ENCODE measurements around the gene N4BP2L2. TPM values are rescaled to one million over a fixed set of nuclear protein-coding genes. Genes with fewer than 3 reads are reported as not detected.

Gene N4BP2L2
- total RNA-seq, 2 experiments from 2014 or later: 97.1 to 111 TPM

DNA sequence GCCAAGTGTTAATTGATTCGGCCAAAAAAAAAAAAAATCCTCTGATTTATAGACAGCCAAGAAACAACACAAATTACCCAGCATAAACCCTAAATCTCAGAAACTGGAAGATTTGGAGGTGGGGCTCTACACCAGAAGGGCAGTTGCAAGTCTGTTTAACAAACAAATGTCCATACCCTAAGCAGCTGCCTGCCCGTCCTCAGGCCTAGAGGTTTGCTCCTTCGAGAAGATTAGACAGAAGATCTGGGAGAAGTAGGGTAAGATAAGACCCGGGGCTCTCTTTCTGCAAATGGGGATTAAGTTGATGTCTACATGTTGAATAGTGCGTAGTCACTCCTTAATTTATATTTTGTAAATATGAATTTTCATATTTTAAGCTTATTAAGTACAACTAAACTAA is 107.2 kb downstream of the N4BP2L2 start:
- ChIA-PET CTCF (interaction anchor here (0.7 kb wide), 2 partner anchors 41 to 132 kb away, joined by 3 to 4 read pairs; no protein-coding TSS in a partner anchor), POLR2A (no interaction called here)
- DNase-seq: no peak
- Mint-ChIP-seq H3K36me3 (ENCODE audit: low read depth) (peaks cover 9% of the 10 kb centered on the region), H3K27me3 (ENCODE audit: low read depth) (no peaks in the 10 kb centered on the region), H3K9me3 (ENCODE audit: insufficient read depth) (no peaks in the 10 kb centered on the region), H3K27ac (no peak overlapping the region), H3K4me3 (no peak overlapping the region), H3K4me1 (ENCODE audit: low read depth) (peaks cover 23% of the 10 kb centered on the region)
- ATAC-seq: no peak

DNA sequence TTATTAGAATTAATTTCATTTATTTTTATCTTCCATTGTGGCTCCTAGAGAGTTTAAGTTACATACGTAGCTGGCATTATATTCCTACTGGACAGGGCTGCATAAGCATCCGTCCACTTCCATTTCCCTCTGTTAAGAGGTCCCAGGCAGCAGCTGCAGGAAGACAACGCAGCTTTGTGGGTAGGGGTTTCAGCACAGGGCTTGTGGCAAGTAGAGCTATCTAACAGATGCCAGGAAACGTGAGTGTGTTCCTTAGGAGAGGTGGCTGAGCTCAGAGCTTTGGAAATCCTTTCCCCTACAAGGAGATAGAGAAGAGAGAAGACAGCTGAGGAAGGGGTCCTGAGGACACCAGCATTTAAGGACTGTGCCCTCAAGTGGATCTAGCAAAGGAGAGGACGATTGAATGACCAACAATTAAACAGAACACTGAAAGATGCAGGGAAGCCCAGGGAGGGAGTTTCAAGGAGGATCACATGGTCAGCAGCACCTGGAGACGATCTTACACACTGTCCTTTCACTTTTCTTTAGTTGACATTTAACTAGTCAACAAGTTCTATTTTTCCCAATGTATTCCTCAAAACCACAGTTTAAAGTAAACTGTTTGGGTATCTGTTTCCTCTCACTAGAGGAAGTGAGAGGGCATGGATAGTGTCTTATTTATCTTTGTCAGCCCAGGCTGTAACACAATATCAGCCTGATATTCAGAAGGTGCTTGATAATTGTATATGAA is 108.4 kb downstream of the N4BP2L2 start:
- H3K27ac Mint-ChIP-seq: peak overlapping the region; percentile 58
- POLR2A ChIA-PET: interaction anchor here (1.4 kb wide), 1 partner anchor 115 kb away, joined by 9 read pairs; the partner anchor contains the start of genes BRCA2 and ZAR1L
- peaks cover 17% of the 10 kb centered on the region for H3K36me3 Mint-ChIP-seq (ENCODE audit: low read depth)
- ATAC-seq (no peak), DNase-seq (no peak)
- H3K4me3 Mint-ChIP-seq: no peak overlapping the region
- peaks cover 33% of the 10 kb centered on the region for H3K4me1 Mint-ChIP-seq (ENCODE audit: low read depth)
- CTCF ChIA-PET: interaction anchor here (1.1 to 1.7 kb wide), 3 partner anchors 13 to 151 kb away, joined by 3 to 6 read pairs (median 4); no protein-coding TSS in a partner anchor
- no peaks in the 10 kb centered on the region for H3K9me3 Mint-ChIP-seq (ENCODE audit: insufficient read depth)
- no peaks in the 10 kb centered on the region for H3K27me3 Mint-ChIP-seq (ENCODE audit: low read depth)

DNA sequence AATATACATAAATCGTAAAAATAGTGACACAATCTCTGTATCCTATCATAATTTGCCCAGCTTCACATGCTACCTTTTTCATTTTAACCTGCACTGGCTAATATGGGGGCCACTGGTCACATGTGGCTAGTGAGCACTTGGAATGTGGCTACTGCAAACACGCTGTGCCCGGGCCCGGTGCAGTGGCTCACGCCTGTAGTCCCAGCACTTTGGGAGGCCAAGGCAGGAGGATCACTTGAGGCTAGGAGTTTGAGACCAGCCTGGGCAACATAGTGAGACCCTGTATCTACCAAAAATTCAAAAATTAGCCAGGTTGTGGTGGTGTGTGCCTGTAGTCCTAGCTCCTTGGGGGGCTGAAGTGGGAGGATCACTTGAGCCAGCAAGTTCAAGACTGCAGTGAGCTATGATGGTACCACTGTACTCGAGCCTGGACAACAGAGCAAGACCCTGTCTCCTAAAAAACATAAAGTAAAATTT is 109.1 kb downstream of the N4BP2L2 start:
- no peak overlapping the region for H3K27ac Mint-ChIP-seq

DNA sequence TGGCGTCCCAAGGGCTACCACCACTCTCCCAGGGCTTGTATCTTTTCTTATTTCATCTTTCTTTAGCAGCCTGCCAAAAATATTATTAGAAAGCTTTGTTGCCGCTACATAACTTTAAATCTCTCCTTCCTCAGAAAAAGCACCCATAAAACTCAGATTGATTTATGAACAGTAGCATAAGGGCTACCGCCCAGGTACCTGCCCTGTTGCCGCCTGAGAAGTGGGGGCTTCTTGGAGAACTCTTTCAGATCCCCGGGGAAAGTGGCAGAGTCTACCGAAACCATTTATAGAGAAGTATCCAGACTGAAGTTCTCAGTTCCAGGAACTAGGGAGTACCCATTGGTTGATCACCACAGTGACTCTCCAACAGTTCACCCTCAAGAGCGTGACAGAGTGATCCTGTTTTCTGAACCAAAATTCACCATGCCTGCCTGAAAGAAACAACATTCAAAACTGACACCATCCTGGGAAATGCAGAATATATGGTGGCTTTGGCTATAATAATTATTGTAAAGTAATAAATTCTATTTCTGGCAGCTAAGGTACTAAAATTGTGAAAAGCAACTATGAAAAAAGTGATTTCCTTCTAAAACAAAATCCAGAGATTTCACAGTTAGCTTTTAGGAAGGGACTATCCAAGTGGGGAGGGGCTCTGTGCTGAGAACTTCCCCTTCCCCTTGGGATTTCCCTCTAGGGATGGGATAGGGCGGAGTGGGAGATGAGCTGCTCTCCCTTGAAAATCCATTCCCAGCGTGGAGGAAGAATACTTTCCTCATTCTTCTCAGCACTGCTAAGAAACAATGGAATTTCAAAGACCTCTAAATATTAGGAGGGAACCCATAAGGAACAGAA is 109.8 kb downstream of the N4BP2L2 start:
- peak overlapping the region; percentile 81 for H3K4me3 Mint-ChIP-seq
- DNase-seq (no peak), ATAC-seq (no peak)
- no peaks in the 10 kb centered on the region for H3K9me3 Mint-ChIP-seq (ENCODE audit: insufficient read depth)
- no peaks in the 10 kb centered on the region for H3K27me3 Mint-ChIP-seq (ENCODE audit: low read depth)
- H3K36me3 Mint-ChIP-seq (ENCODE audit: low read depth): peaks cover 25% of the 10 kb centered on the region
- ChIA-PET POLR2A (interaction anchor here (0.7 to 4.7 kb wide), 6 partner anchors 10 to 157 kb away, joined by 3 to 64 read pairs (median 13); partner anchors contain the start of genes BRCA2, N4BP2L2, PDS5B and ZAR1L), CTCF (interaction anchor here (1.0 to 1.7 kb wide), 12 partner anchors 14 to 159 kb away, joined by 3 to 10 read pairs (median 4); partner anchors contain the start of genes BRCA2, PDS5B and ZAR1L)
- H3K4me1 Mint-ChIP-seq (ENCODE audit: low read depth): peaks cover 43% of the 10 kb centered on the region
- peak overlapping the region; percentile 93 for H3K27ac Mint-ChIP-seq

More for the DNA sequence above, 109.1 kb downstream of the N4BP2L2 start:
- CTCF ChIA-PET: interaction anchor here (1.1 to 1.7 kb wide), 4 partner anchors 14 to 152 kb away, joined by 3 to 6 read pairs (median 4); no protein-coding TSS in a partner anchor
- no peak for ATAC-seq
- Mint-ChIP-seq H3K36me3 (ENCODE audit: low read depth) (peaks cover 19% of the 10 kb centered on the region), H3K4me1 (ENCODE audit: low read depth) (peaks cover 36% of the 10 kb centered on the region), H3K4me3 (no peak overlapping the region), H3K9me3 (ENCODE audit: insufficient read depth) (no peaks in the 10 kb centered on the region), H3K27me3 (ENCODE audit: low read depth) (no peaks in the 10 kb centered on the region)
- DNase-seq: no peak
- POLR2A ChIA-PET: interaction anchor here (1.4 kb wide), 1 partner anchor 114 kb away, joined by 9 read pairs; the partner anchor contains the start of genes BRCA2 and ZAR1L

DNA sequence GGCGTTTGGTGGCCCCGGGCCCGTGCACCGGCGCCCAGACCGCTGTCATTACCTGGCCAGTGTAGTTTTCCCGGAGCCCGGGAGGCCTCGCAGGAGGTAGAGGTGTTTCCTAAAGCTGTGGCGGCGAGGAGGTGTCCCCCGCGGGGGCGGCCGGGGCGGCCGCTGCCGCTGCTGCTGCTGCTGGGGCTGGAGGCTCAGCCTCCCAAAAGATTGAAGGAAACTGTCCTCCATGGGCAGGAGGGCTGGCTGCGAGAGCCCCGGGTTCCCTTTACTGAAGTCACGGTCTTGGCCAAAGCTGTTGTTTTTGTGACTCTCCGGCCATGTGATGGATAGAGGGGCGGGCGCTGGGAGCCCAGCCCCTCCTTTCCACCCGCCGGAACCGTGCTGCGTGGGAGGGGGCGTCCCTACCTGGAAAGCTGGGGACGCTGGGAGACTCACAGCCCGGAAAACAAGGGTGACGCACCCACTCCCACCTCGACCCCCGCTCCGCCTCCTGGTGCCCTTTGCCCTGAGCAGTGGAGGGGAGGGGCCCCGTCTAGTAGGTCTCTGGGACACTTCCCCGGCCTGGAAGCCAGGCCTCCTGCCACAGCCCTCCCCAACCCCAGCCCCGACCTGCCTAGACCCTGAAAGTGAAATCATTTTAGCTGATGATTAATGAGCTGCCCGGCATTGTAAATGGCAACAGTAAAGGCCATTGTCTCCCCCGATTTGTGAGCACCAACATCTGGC is 110.6 kb downstream of the N4BP2L2 start, which contains the start of gene N4BP2L1:
Gene N4BP2L1, minus strand, starts transcription at position 279 of the 729 bp plus-strand sequence. Its CDS starts 48 bp downstream, at position 231.
- ChIA-PET CTCF (interaction anchor here (1.0 to 1.6 kb wide), 9 partner anchors 11 to 159 kb away, joined by 3 to 10 read pairs (median 4); partner anchors contain the start of genes BRCA2, PDS5B and ZAR1L), POLR2A (interaction anchor here (0.7 to 4.7 kb wide), 7 partner anchors 11 to 158 kb away, joined by 3 to 64 read pairs (median 7); partner anchors contain the start of genes BRCA2, N4BP2L2, PDS5B and ZAR1L)
- H3K4me1 Mint-ChIP-seq (ENCODE audit: low read depth): peaks cover 47% of the 10 kb centered on the region
- ATAC-seq: peak; percentile 60
- H3K27me3 Mint-ChIP-seq (ENCODE audit: low read depth): no peaks in the 10 kb centered on the region
- peak within 1 kb of the TSS; percentile 86 for H3K4me3 Mint-ChIP-seq
- H3K36me3 Mint-ChIP-seq (ENCODE audit: low read depth): peaks cover 32% of the 10 kb centered on the region
- H3K9me3 Mint-ChIP-seq (ENCODE audit: insufficient read depth): no peaks in the 10 kb centered on the region
- DNase-seq: peak; percentile 82
- peak within 1 kb of the TSS; percentile 97 for H3K27ac Mint-ChIP-seq

DNA sequence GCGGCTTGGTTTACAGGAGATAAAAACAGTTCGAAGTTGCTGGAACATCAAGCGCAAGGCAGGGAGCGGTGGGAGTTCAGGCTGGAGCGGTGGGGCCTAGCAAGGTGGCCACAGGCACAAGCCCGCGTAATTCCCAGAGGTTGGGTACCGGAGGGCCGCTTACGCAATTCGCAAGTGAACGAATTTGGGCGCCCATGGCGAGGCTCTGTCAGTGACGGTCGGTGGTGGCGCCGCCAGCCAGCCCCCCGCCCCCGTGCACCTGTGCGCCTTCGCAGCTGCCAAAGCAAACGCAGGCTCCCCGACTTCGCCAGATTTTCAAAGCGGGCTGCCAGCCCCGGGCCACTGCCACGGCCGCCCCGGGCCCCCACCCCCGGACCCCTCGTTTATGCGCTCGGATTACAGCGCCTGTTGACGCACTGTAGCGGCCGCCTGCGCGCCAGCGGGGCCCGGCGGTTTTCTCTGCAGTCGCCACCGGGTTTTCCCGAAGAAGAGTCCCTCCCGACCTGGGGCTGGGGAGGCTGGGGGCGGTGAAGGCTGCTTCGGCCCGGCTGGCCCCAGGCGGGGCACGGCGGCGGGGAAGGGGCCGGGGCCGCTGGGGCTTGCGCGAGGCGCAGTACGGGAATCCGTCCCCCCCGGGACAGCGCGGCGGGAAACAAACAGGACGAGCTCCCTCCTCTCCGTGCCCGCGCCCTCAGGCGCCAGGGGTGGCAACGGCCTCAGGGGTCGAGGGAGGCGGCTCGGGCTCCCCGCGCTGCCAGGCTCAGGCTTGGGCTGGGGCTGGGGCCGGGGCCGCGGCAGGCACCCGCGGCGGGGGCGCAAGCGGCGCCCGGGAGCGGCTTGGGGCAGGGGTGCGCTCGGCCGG is 111.4 kb downstream of the N4BP2L2 start:
- ATAC-seq (peak; percentile 33), DNase-seq (peak; percentile 68)
- ChIA-PET POLR2A (interaction anchor here (0.6 to 4.7 kb wide), 10 partner anchors 9 to 159 kb away, joined by 3 to 64 read pairs (median 4); partner anchors contain the start of genes BRCA2, N4BP2L2, PDS5B and ZAR1L), CTCF (interaction anchor here (0.6 to 1.6 kb wide), 9 partner anchors 12 to 216 kb away, joined by 3 to 10 read pairs (median 4); partner anchors contain the start of genes BRCA2 and ZAR1L)
- peaks cover 44% of the 10 kb centered on the region for H3K4me1 Mint-ChIP-seq (ENCODE audit: low read depth)
- peaks cover 36% of the 10 kb centered on the region for H3K36me3 Mint-ChIP-seq (ENCODE audit: low read depth)
- H3K4me3 Mint-ChIP-seq: peak overlapping the region; percentile 86
- H3K27me3 Mint-ChIP-seq (ENCODE audit: low read depth): no peaks in the 10 kb centered on the region
- peak overlapping the region; percentile 97 for H3K27ac Mint-ChIP-seq
- peaks cover 3% of the 10 kb centered on the region for H3K9me3 Mint-ChIP-seq (ENCODE audit: insufficient read depth)

DNA sequence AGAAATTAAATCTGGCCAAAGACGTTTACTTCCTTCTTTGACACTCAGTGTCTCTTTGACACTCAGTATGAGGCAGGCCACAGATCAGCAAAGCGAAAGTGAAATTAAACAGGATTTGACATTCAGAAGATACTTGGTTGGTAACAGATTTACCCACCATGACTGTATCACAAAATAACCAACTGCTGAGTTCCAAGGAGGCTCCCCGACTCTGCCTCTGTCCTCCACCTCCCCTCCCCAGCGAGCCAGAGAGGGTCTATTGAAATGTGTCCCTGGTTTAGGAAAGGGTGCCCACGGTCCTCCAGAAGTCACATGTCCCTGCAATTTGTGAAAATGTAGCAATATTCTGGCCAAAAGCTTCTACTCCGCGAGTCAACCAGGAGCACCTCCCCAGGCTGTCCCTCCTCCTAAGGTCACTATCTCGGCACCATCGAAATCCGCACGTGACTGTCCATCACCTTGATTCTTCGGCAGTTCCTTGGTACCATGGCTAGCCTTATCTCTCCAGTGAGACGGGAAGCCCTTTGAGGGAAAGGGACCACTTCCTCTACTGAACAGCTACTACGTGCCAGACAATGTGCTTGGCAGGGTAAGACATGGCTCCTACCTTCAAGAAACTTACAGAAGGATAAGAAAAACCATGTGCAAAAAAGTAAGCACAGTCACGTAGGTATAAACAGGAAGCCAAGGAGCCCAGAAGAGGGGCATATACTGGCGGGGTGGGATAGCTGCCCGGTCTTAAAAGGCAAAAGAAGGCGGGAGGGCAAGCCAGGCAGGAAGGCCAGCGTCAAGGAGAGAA is 112.2 kb downstream of the N4BP2L2 start:
- Mint-ChIP-seq H3K36me3 (ENCODE audit: low read depth) (peaks cover 43% of the 10 kb centered on the region), H3K27ac (peak overlapping the region; percentile 97), H3K4me3 (peak overlapping the region; percentile 86), H3K4me1 (ENCODE audit: low read depth) (peaks cover 44% of the 10 kb centered on the region), H3K9me3 (ENCODE audit: insufficient read depth) (peaks cover 12% of the 10 kb centered on the region), H3K27me3 (ENCODE audit: low read depth) (no peaks in the 10 kb centered on the region)
- ChIA-PET POLR2A (interaction anchor here (1.0 to 4.7 kb wide), 8 partner anchors 9 to 112 kb away, joined by 3 to 64 read pairs (median 6); partner anchors contain the start of genes BRCA2, N4BP2L2 and ZAR1L), CTCF (interaction anchor here (0.6 to 1.8 kb wide), 4 partner anchors 11 to 217 kb away, joined by 3 to 5 read pairs (median 4); partner anchors contain the start of genes BRCA2 and ZAR1L)
- ATAC-seq (peak; percentile 71), DNase-seq (peak; percentile 74)

DNA sequence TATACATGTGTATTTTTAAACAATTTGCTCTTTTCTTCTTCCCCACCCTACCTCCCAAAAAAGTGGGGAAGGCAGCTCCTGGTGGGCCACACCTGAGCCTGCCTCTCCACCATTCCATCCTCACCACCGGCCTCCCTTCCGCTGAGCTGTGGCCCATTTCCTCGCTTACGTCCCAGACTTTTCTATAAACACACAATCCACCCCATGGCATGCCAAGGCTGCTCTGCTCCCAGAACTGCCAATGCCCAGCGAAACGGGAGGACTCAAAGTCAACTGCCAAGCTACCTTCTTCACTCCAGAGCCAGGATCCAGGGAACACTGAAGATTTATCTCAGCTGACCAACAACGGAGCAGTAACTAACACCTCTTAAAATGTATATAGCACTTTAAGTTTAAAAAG is 113.4 kb downstream of the N4BP2L2 start:
- H3K4me1 Mint-ChIP-seq (ENCODE audit: low read depth): peaks cover 43% of the 10 kb centered on the region
- H3K9me3 Mint-ChIP-seq (ENCODE audit: insufficient read depth): peaks cover 17% of the 10 kb centered on the region
- peak overlapping the region; percentile 86 for H3K4me3 Mint-ChIP-seq
- POLR2A ChIA-PET: interaction anchor here (0.8 to 4.7 kb wide), 3 partner anchors 35 to 110 kb away, joined by 4 to 64 read pairs (median 6); partner anchors contain the start of genes BRCA2 and ZAR1L
- peak overlapping the region; percentile 67 for H3K27ac Mint-ChIP-seq
- no peaks in the 10 kb centered on the region for H3K27me3 Mint-ChIP-seq (ENCODE audit: low read depth)
- DNase-seq: no peak
- peaks cover 53% of the 10 kb centered on the region for H3K36me3 Mint-ChIP-seq (ENCODE audit: low read depth)
- ATAC-seq: no peak
- CTCF ChIA-PET: interaction anchor here (1.2 to 1.8 kb wide), 2 partner anchors 10 to 110 kb away, joined by 4 to 5 read pairs; partner anchors contain the start of genes BRCA2 and ZAR1L

DNA sequence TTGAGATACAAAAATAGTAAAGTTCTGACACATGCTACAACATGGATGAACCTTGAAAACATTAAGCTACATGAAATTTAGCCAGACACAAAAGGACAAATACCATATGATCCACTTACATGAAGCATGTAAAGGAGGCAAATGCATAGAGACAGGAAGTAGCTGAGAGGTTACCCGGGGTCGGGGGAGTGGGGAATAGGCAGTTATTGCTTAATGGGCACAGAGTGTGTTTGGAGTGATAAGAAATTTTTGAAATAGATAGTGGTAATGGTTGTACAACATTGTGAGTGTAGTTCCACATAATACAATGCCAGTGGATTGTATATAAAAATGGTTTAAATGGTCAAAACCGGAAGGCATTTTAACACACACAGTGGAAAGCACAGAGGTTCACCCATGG is 115.0 kb downstream of the N4BP2L2 start:
- no peak for ATAC-seq

More for the DNA sequence above, 115.0 kb downstream of the N4BP2L2 start:
- no peak overlapping the region for H3K4me3 Mint-ChIP-seq
- H3K27ac Mint-ChIP-seq: peak overlapping the region; percentile 10
- peaks cover 33% of the 10 kb centered on the region for H3K4me1 Mint-ChIP-seq (ENCODE audit: low read depth)
- DNase-seq: no peak
- ChIA-PET POLR2A (no interaction called here), CTCF (interaction anchor here (0.7 to 1.1 kb wide), 2 partner anchors 19 to 43 kb away, joined by 4 read pairs; no protein-coding TSS in a partner anchor)
- peaks cover 65% of the 10 kb centered on the region for H3K36me3 Mint-ChIP-seq (ENCODE audit: low read depth)
- peaks cover 20% of the 10 kb centered on the region for H3K9me3 Mint-ChIP-seq (ENCODE audit: insufficient read depth)
- no peaks in the 10 kb centered on the region for H3K27me3 Mint-ChIP-seq (ENCODE audit: low read depth)
